D341Med (cell line): ENCODE results near the gene COL6A6.

ENCODE experiments used
- DNase-seq: peaks from one replicate; pipeline ENCODE4 v3.0.0; 2012; ENCODE audit warnings: low spot score

Gene COL6A6

GRCh38 chr3:130516645-130517512, at the start of gene COL6A6:
Gene COL6A6 (plus strand): TSS chr3:130517177. CDS start chr3:130560365, 43,188 bp downstream.
- peak; percentile 34 for DNase-seq

DNA sequence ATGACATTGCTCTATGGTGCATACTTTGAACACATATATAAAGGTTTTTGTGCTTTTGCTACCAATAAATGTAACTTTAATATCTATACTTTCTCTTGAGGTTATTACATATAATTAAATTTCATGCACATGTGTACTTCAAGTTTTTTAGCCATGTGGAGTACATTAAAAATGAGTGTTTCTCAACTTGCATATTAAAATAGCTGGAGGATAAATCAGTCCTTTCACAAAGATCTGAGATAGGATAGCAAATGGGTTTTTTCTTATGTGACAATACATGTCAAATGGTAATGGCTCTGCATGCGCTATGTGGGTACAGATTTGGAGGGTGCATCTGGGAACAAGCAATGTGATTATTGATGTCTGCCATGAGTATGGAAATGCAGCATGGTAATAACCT, 48.7 kb upstream of the COL6A6 start:
- no peak for DNase-seq

DNA sequence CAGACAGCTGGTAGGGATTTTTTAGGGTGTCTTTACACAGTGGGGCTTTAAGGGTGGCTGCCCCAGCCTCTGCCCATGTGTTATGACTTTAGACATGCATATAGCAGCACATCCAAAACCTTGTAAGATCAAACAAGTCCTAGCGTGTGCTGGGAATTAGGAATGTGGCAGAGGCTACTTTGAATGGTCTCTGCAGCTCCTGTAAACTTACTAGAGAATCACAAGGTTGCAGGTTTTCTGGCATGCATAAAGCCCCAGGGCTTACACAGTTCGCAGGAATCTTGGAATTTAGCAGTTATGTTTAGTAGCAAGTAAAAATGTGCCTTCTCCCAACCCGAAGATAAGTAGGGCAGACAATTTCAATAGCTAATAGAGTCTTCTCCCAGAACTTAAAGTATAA, 46.9 kb upstream of the COL6A6 start:
- DNase-seq, result no peak

GRCh38 chr3:130473416-130473815, 43.6 kb upstream of the COL6A6 start:
- no peak for DNase-seq

DNA sequence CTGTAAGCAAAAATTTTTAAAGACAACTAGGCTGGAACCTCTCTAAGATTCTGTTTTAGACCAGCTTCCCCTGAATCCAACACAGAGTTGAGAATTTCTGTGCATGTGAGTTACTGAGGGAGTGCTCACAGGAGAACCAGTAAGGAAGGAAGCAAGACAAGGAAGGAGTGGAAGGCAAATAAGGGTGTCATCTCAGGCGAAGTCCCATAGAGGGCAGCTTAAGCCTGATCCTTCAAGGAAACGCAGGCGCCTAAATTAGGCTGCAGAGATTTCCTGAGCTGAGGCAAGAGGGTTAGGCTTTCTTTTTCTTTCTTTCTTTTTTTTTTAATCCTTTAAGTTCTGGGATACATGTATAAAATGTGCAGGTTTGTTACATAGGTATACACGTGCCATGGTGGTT, 36.2 kb upstream of the COL6A6 start:
- DNase-seq, result peak; percentile 53

GRCh38 chr3:130488288-130488687, 28.7 kb upstream of the COL6A6 start:
- DNase-seq, result no peak

DNA sequence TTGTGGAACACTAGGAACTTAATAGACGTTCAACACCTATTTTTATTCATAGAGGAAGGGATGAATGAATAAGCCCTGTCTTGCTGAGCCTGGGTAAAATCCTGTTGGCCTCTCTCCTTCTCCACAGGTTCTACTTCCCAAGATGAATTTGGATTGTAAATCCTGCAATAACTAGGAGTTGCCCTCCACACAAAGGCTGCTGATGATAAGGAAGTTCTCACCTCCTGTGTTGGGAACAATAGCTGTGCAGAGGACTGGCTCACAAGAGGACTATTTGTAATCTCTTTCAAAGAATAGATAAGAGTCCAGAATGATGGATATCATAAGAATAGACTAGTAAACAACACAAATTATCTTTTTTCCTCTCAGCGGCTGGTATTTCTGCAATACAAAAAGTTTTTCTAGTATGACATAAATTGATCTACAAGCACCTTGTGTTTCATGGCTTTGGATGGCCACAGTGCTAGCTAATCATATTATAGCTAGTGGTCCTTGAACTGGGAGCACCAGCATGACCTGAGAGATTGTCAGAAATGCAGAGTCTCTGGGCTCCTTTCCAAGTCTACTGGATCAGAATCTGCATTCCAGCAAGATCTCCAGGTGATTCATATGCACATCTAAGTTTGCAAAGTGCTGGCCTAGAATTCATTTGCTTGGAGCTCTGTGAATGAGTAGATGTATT, 28.1 kb upstream of the COL6A6 start:
- DNase-seq, result no peak

DNA sequence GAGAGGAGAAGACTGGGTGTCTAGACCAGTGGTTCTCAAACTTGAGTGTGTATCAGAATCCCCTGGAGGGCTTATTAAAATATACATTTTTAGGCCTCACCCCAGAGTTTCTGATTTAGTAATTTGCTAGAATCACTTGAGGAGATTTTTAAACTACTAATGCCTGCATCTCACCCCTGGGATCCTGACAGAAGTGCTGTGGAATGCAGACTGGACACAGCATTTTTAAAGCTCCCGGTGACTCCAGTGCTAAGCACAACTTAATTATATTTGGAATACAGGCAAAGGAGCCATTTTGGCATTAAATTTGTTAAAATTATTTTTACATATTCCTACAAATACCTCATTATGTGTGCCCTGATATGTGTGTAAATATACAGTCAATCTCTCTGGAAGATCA, 26.7 kb upstream of the COL6A6 start:
- DNase-seq, result no peak

- no peak for DNase-seq
These were observed 25.5 kb upstream of the COL6A6 start for GRCh38 chr3:130491431-130491830.

DNA sequence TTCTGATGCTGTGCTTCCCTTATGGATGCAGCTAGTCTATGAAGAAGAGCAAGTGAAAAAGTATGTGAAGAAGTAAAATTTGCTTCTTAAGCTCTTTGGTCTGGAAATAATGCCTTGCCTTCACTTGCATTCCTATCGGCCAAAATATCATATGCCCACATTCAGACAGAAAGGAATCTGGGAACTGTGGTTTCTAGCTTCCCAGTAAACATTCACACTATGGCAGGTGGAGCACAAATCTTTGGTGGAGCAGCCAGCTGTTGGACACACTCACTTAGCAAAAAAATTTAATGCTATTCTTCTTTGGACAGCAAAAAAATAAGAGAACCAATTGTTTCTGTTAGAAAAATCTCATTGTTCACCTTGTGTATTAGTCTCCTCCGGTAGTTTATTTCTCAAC, 12.3 kb upstream of the COL6A6 start:
- DNase-seq, result no peak

DNA sequence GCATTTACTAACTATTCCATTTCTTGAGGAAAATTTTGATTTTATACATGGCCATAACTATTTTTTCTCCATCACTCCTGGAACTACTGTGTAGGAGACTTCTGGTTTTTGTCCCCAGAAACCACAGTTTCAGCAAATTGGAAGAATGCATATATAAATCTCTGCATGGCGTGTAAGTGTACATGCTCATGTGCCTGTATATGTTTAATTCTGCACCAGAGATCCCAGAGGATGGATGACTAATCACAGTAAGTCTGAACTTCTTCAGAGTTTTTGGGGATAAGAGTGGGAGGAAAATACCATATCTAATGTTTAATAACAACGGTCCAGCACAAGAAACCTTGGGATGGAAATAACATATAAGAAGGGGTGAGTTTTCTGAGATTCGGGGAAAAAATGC, 10.9 kb upstream of the COL6A6 start:
- no peak for DNase-seq

GRCh38 chr3:130507746-130508145, 9.2 kb upstream of the COL6A6 start:
- DNase-seq, result no peak

DNA sequence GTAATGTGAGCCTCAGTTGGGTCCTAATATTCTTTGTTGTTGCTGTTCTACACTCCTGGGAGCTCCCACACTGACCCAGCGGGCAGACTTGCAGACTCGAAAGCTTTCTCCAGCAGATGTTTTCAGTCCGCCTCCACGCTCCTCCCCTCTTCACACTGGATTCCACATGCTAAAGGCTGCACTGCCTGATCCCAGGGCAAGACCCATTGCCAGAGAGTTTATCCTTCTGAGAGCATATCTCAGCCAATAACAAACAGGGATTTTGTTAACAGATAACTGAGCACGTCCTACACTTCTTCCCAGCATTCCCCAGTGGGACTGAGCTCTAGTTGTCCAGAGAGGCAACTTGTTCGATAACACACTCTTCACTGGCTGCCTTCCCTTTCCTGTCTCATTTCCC, 8.0 kb upstream of the COL6A6 start:
- no peak for DNase-seq

- DNase-seq, result no peak
These were observed 2.3 kb upstream of the COL6A6 start for GRCh38 chr3:130514681-130515080.

DNA sequence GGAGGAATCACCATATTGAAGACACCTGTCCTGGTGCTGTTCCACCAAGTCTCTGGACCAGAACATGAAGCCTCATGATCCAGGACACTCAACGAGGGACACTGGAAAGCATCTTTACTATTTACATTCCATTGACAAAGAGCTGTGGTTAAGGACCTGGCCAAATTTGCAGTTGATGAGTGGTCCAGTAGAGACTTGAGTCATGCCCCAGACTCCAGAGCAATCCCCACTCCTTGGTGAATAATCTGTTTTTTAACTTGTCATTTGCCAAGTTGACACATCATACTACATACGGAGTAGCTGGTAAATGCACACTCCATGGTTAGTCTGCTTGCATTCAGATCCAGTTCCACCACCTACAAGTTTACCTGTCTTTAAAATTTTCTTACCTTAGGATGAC, 1.2 kb upstream of the COL6A6 start:
- no peak for DNase-seq

DNA sequence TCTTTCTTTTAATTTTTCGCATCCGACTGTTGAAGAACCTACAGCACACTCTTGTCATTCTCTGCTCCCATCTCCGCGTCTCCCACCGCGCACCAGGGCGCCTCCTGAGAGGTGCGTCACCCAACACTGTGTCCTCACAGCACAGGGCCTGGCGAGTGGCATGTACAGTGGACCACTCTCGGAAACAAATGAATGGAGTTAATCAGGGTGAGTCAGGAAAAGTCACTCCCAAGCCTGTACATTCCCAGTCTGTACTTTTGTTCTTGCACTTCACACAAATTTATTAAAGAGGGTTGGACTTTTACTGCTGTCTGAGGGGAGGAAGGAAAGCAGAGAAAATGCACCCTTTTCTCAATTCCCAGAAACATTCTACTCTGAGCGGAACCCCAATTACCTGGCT, 625 bp downstream of the COL6A6 start:
- DNase-seq, result no peak

GRCh38 chr3:130519754-130520153, 2.8 kb downstream of the COL6A6 start:
- no peak for DNase-seq

- DNase-seq, result no peak
These were observed 5.4 kb downstream of the COL6A6 start for GRCh38 chr3:130522399-130522798.

GRCh38 chr3:130527426-130527825, 10.4 kb downstream of the COL6A6 start:
- DNase-seq, result no peak

GRCh38 chr3:130528120-130528519, 11.1 kb downstream of the COL6A6 start:
- DNase-seq, result no peak

DNA sequence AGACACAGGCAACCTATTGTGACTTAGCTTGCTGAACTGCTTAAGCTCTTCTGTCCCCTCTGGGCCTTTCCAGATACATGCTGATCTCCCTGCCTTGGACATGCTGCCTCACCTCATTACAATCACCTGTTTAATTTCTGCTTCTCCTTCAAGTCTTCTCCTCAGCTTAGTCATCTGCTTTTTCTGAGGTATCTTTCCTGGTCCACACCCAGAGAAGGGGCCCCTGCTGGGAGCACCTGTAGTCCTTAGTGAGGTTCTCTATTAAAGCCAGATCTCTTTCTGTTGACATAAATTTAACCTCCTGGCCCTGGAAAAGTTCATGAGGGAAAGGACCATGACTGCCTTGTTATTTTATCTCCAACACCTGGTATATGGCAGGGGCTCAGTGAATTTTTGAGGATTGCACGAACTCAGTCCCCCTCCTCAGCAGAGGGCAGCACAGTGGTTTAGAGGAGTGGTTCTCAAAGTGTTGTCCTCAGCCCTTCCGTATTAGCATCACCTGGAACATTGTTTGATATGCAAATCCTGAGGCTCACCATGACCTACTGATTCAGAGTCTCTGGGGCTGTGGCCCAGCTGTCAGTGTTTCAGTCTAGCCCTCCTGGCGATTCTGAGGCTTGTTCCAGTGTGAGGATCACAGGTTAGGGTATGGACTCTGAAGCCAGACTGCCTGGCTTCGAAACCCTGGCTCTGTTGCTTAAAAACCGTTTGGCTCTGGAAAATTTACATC, 12.7 kb downstream of the COL6A6 start:
- DNase-seq, result no peak

GRCh38 chr3:130533247-130533646, 16.3 kb downstream of the COL6A6 start:
- DNase-seq, result no peak
